GM21367 (cell line): ENCODE measurements around the gene GBP3.
"Not testable (repeated sequence)": the region's sequence is repeated elsewhere in the genome, so short reads cannot be mapped to it uniquely, and the experiment has no call there.

Experiments
- ATAC-seq: cut with Tn5 transposase; IDR thresholded peaks from one replicate; pipeline ENCODE4 v1.9.1; 2021; ENCODE audit not compliant: unreplicated experiment

Gene GBP3

GRCh38 chr1:88979749-88980116 is 42.9 kb downstream of the GBP3 start:
- ATAC-seq = no peak

GRCh38 chr1:88979054-88979748 is 43.5 kb downstream of the GBP3 start:
- no peak for ATAC-seq

GRCh38 chr1:88976235-88976634 is 46.4 kb downstream of the GBP3 start:
- no peak for ATAC-seq

- not testable (repeated sequence) for ATAC-seq
Measured at GRCh38 chr1:88974616-88975172, 48.0 kb downstream of the GBP3 start.

- peak; percentile 44 for ATAC-seq
Measured at GRCh38 chr1:88973520-88974137, 49.0 kb downstream of the GBP3 start.

- ATAC-seq = no peak
Measured at GRCh38 chr1:88961647-88962275, 60.9 kb downstream of the GBP3 start.

- ATAC-seq = no peak
Measured at GRCh38 chr1:88961081-88961480, 61.6 kb downstream of the GBP3 start.
